Measurements from ENCODE around the gene PTPRF. TPM values are rescaled to one million over a fixed set of nuclear protein-coding genes. Genes with fewer than 3 reads are reported as not detected.

Gene PTPRF
- total RNA-seq (100 to 1,000 TPM in 3 of 7 donors, 10 to 100 TPM in 4; 26.3 to 165 (median 95.5) TPM), polyA plus RNA-seq (10 to 100 TPM; 24.4 to 35.4 TPM)
- long read RNA-seq, donor 1, partial matches to known transcripts = 90 of 102 reads
- long read RNA-seq, donor 1, other reads (novel, unspliced or antisense) = 12 of 102 reads
- long read RNA-seq, donor 2, full-length matches to known transcripts = 1 of 58 reads
- long read RNA-seq, donor 2, partial matches to known transcripts = 57 of 58 reads
- long read RNA-seq, donor 2, other reads (novel, unspliced or antisense) = 0 of 58 reads
- long read RNA-seq, donor 3, full-length matches to known transcripts = 29 of 121 reads
- long read RNA-seq, donor 3, partial matches to known transcripts = 76 of 121 reads
- long read RNA-seq, donor 3, other reads (novel, unspliced or antisense) = 16 of 121 reads

- Histone ChIP-seq H3K27ac (peak within 1 kb of the TSS; percentile 73 to 76), H3K4me1 (ENCODE audit: insufficient read depth) (peaks cover 5% of the 10 kb centered on the region), H3K4me3 (peak within 1 kb of the TSS; percentile 95), H3K27me3 (no peaks in the 10 kb centered on the region), H3K9me3 (no peaks in the 10 kb centered on the region), H3K36me3 (no peaks in the 10 kb centered on the region)
- DNase-seq = peak; percentile 73 to 88 (median 85)
- intact Hi-C loops (cut with DNase I) = loop anchor here (2.0 to 10.0 kb wide), 9 partner anchors 37 to 404 kb away; partner anchors contain the start of genes KDM4A (in 2 of the 4), ST3GAL3 (in 2 of the 4) and ARTN (in 1 of the 4)
- TF ChIP-seq POLR2A (IDR thresholded peaks at IDR 0.05) (peak; percentile 45), CTCF (IDR thresholded peaks at IDR 0.05) (no peak), EP300 (IDR thresholded peaks at IDR 0.05) (no peak)
- 0 to 1% (median 1%) methylated on average over 38 to 58 of the region's 58 CpGs for WGBS, 3 donors
Measured at GRCh38 chr1:43530483-43531106, at the start of gene PTPRF. Gene PTPRF, plus strand, starts transcription at chr1:43530883. Its CDS starts 14,193 bp downstream, at chr1:43545076.

GRCh38 chr1:43481491-43481890 is 49.2 kb upstream of the PTPRF start:
- intact Hi-C loops (cut with DNase I) = no loop called here
- H3K9me3 ChIP-seq = no peaks in the 10 kb centered on the region
- H3K27me3 ChIP-seq = no peaks in the 10 kb centered on the region
- H3K4me1 ChIP-seq (ENCODE audit: insufficient read depth) = no peaks in the 10 kb centered on the region
- no peak for TF ChIP-seq POLR2A (IDR thresholded peaks at IDR 0.05)
- no peak for TF ChIP-seq EP300 (IDR thresholded peaks at IDR 0.05)
- no peak for TF ChIP-seq CTCF (IDR thresholded peaks at IDR 0.05)
- 71 to 81% (median 78%) methylated on average over 2 of the region's 2 CpGs for WGBS, 3 donors
- no peak overlapping the region for H3K27ac ChIP-seq
- no peaks in the 10 kb centered on the region for H3K36me3 ChIP-seq
- no peak overlapping the region for H3K4me3 ChIP-seq
- DNase-seq = no peak

GRCh38 chr1:43482215-43482614 is 48.5 kb upstream of the PTPRF start:
- H3K36me3 ChIP-seq = no peaks in the 10 kb centered on the region
- intact Hi-C loops (cut with DNase I) = no loop called here
- no peaks in the 10 kb centered on the region for H3K27me3 ChIP-seq
- no peaks in the 10 kb centered on the region for H3K4me1 ChIP-seq (ENCODE audit: insufficient read depth)
- TF ChIP-seq CTCF (IDR thresholded peaks at IDR 0.05) (no peak), POLR2A (IDR thresholded peaks at IDR 0.05) (no peak), EP300 (IDR thresholded peaks at IDR 0.05) (no peak)
- H3K4me3 ChIP-seq = no peak overlapping the region
- no peak overlapping the region for H3K27ac ChIP-seq
- WGBS, 3 donors = 40 to 62% (median 53%) methylated on average over 1 of the region's 1 CpG
- H3K9me3 ChIP-seq = no peaks in the 10 kb centered on the region
- no peak for DNase-seq

- no peaks in the 10 kb centered on the region for H3K36me3 ChIP-seq
- TF ChIP-seq POLR2A (IDR thresholded peaks at IDR 0.05) = no peak
- no peak for TF ChIP-seq EP300 (IDR thresholded peaks at IDR 0.05)
- TF ChIP-seq CTCF (IDR thresholded peaks at IDR 0.05) = no peak
- 91 to 94% (median 93%) methylated on average over 2 of the region's 2 CpGs for WGBS, 3 donors
- intact Hi-C loops (cut with DNase I) = no loop called here
- no peaks in the 10 kb centered on the region for H3K4me1 ChIP-seq (ENCODE audit: insufficient read depth)
- no peak for DNase-seq
- H3K27ac ChIP-seq = no peak overlapping the region
- H3K27me3 ChIP-seq = no peaks in the 10 kb centered on the region
- H3K4me3 ChIP-seq = no peak overlapping the region
- H3K9me3 ChIP-seq = no peaks in the 10 kb centered on the region
Measured at GRCh38 chr1:43484367-43484766, 46.3 kb upstream of the PTPRF start.

Data from ovary (tissue), 10 donors.